LNCaP clone FGC (cell line): ENCODE measurements around the gene PSME2.

ENCODE experiments used
- DNase-seq: peaks from one replicate; pipeline ENCODE4 v3.0.0-alpha.2; 2011; ENCODE audit warnings: low read depth
- H3K4me3 ChIP-seq: 2 replicates; pipeline ENCODE4 v1.5.1; 2011; ENCODE audit warnings: mild to moderate bottlenecking, low read depth, low read length, control low read depth
- CTCF ChIP-seq: IDR thresholded peaks from 2 replicates; pipeline ENCODE4 v1.5.1; 2012; ENCODE audit warnings: mild to moderate bottlenecking; ENCODE audit not compliant: control insufficient read depth, insufficient read depth; ENCODE audit errors: extremely low read depth

PSME2 gene

DNA sequence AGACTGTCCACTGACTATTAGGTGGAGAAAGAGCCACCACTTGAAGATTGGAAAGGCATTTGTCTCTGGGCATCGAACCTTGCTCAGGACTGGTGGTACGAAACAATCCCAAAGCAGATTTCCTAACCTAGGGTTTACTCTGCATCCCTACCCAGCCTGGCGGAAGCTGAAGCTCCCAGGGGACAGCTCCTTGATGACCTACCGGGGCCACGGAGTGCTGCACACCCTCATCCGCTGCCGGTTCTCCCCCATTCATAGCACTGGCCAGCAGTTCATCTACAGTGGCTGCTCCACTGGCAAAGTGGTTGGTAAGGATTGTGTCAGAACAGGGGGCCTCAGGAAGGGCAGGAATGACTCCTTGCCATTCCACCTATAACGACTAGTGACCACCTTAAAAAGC, 25.2 kb downstream of the PSME2 start:
- no peak for DNase-seq
- no peak overlapping the region for H3K4me3 ChIP-seq
- TF ChIP-seq CTCF, result no peak

DNA sequence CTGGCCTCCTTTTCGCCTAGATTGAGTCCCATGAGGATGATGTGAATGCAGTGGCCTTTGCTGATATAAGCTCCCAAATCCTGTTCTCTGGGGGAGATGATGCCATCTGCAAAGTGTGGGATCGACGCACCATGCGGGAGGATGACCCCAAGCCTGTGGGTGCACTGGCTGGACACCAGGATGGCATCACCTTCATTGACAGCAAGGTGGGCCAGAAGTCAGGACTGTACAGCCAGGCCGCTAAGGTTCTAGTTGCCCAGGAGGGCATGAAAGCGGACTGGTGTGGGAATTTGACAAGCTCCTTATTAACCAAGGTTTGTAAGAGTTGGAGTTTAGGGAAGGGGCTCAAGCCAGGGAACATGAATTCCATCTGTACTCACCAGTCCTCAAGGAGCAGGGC, 26.7 kb downstream of the PSME2 start:
- H3K4me3 ChIP-seq, result no peak overlapping the region
- no peak for TF ChIP-seq CTCF
- no peak for DNase-seq

DNA sequence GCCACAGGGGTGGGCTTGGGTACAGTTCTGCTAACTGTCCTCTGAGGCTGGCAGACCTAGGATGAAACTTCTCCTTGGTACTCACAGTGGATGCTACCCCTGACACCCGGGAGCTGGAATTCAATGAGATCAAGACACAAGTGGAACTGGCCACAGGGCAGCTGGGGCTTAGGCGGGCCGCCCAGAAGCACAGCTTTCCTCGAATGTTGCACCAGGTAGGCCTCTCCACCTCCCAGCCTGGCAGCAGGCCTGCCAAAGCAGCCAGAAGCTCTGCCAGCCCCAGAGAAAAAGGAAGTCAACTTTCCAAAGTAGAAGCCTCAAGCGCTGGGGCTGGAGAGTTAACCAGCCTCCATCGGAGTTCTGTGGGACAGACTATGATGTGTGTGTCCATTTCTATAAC, 29.2 kb downstream of the PSME2 start:
- TF ChIP-seq CTCF, result no peak
- H3K4me3 ChIP-seq, result no peak overlapping the region
- DNase-seq, result no peak

DNA sequence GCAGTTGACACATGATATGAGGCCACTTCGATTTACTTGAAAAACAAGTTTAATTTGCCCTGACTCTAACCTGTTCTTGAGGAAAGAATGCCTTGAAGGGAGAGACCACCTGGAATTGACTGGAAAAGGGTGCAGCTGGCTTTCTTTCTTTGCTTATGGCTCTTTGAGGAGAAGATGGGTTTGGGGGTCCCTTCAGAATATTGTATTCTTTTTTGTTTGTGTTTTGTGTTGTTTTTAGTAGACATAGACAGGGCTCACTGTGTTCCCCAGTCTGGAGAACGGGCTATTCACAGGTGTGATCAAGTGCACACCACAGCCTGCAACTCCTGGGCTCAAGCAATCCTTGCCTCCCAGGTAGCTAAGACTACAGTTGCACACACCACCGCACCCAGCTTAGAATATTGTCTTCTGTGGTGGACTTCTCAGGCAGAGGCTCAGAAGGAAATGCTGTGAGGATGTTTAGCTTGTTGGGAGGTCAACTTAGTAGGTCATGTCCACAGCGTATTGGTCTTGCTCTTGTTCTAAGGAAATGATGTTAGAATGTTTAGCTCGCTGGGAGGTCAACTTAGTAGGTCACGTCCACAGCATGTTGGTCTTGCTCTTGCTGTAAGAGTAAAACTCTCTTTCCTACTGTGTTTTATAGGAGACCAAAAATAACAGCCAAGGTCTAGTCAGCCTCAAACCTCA, 30.1 kb downstream of the PSME2 start:
- no peak for TF ChIP-seq CTCF
- no peak for DNase-seq
- peak overlapping the region; percentile 82 for H3K4me3 ChIP-seq

DNA sequence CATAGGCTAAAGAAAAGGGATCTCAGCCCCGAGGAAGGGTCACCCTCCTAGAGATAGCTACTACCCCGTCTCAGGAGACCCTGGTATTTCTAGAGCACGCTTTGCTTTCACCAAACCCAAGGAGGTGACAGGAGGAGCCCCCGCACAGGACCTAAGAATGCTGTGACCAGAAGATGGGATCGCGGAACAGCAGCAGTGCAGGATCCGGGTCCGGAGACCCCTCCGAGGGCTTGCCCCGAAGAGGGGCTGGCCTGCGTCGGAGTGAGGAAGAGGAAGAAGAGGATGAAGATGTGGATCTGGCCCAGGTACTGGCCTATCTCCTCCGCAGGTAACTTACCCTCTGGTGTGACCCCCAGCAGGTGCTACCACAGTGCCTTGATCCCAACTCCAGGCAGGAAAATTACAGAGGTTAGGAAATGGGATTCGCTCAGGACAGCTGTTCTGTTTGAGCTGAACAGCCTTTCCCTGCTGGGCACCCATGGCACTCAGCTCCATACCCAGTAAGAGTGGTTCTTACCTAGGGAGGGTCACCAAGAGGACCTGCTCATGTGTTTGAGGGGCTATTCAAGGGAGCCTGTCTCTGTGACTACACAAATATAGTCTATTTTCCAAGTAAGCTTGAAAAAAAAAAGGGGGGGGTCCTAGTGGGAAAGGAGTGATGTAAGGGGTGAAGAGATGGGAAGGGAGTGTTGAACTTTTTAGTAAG, 30.8 kb downstream of the PSME2 start:
- H3K4me3 ChIP-seq, result peak overlapping the region; percentile 82
- no peak for DNase-seq
- TF ChIP-seq CTCF, result no peak

GRCh38 chr14:24114532-24115421, 31.6 kb downstream of the PSME2 start, which contains the start of the genes DCAF11 and NRL:
Gene DCAF11, plus strand, starts transcription at chr14:24114777. Its CDS starts 818 bp downstream, at chr14:24115595.
Gene NRL, minus strand, starts transcription at chr14:24114949. Its CDS starts 32,101 bp downstream, at chr14:24082848.
- DNase-seq, result peak; percentile 100
- no peak for TF ChIP-seq CTCF
- H3K4me3 ChIP-seq, result peak within 1 kb of the TSS; percentile 82
